GM12878 (cell line): Measurements from ENCODE around the gene SOBP. TPM values are rescaled to one million over a fixed set of nuclear protein-coding genes. Genes with fewer than 3 reads are reported as not detected.
"Not testable (repeated sequence)": the region's sequence is repeated elsewhere in the genome, so short reads cannot be mapped to it uniquely, and the experiment has no call there.

ENCODE experiments used
- ATAC-seq: fragments of 200-7000 bp; cut with Tn5 transposase; 3 replicates; pipeline ENCODE4 v1.9.1; 2020; ENCODE audit warnings: mild to moderate bottlenecking, moderate library complexity
- BruUV-seq: library from RNA; stranded (reverse); fragments of 400-500 nt; replicated peaks from 2 replicates; lab custom pipeline; 2021; lab: Mats Ljungman, UMichigan
- CTCF ChIA-PET: fragments of 300-600 bp; sonication (Branson Sonifier 250); formaldehyde crosslinking; extraction: SDS; loops from one replicate; lab custom pipeline; 2021; ENCODE audit warnings: inconsistent platforms; lab: Yijun Ruan, JAX
- POLR2A ChIA-PET: fragments of 350-600 bp; formaldehyde crosslinking; extraction: SDS; loops from one replicate; lab custom pipeline; 2021; ENCODE audit warnings: inconsistent platforms; lab: Charles Lee
- RAD21 ChIA-PET: fragments of 300-600 bp; sonication (Branson Sonifier 250); formaldehyde crosslinking; loops from one replicate; lab custom pipeline; 2023; ENCODE audit warnings: antibody characterized with exemption; ENCODE audit not compliant: unreplicated experiment; lab: Charles Lee
- SMC1A ChIA-PET: fragments of 300-600 bp; sonication (Branson Sonifier 250); formaldehyde crosslinking; loops from one replicate; lab custom pipeline; 2023; ENCODE audit not compliant: unreplicated experiment, uncharacterized antibody; lab: Charles Lee
- DNase-seq: peaks from one replicate; pipeline ENCODE4 v3.0.0-alpha.2; 2011; ENCODE audit warnings: low read depth, low spot score
- FAIRE-seq: peaks from 3 replicates; lab custom pipeline; 2011; peaks lifted over from hg19 to GRCh38; lab: Jason Lieb, UNC
- H2AFZ ChIP-seq: 2 replicates; pipeline ENCODE4 v1.6.0; 2011; ENCODE audit warnings: low read depth, low read length, control low read depth; ENCODE audit not compliant: control insufficient read depth
- H3K27ac ChIP-seq: 2 replicates; pipeline ENCODE4 v1.5.1; 2011; ENCODE audit warnings: control low read depth; ENCODE audit not compliant: control insufficient read depth, insufficient read depth
- H3K27me3 ChIP-seq, 2 experiments: replicated peaks in 1 of 2; 2 replicates each; pipeline versions ENCODE4 v1.6.0 to v1.6.1; 2011; ENCODE audit warnings: low read length in 1 of 2; ENCODE audit not compliant: control insufficient read depth in 2 of 2, insufficient read depth in 2 of 2
- H3K36me3 ChIP-seq, 2 experiments: 2 replicates each; pipeline ENCODE4 v1.5.1; 2011; ENCODE audit warnings: low read length in 1 of 2; ENCODE audit not compliant: control insufficient read depth in 2 of 2, insufficient read depth in 2 of 2
- H3K4me1 ChIP-seq: 2 replicates; pipeline ENCODE4 v1.6.1; 2011; ENCODE audit warnings: mild to moderate bottlenecking, low read length, moderate library complexity, mixed read lengths; ENCODE audit not compliant: control insufficient read depth, insufficient read depth
- H3K4me2 ChIP-seq: 2 replicates; pipeline ENCODE4 v1.6.0; 2011; ENCODE audit warnings: control low read depth; ENCODE audit not compliant: control insufficient read depth, insufficient read depth
- H3K4me3 ChIP-seq: fragments of 200-600 bp; sonication (generic); 2 replicates; pipeline ENCODE4 v1.5.1; 2016
- H3K79me2 ChIP-seq: 2 replicates; pipeline ENCODE4 v1.6.0; 2011; ENCODE audit warnings: low read length; ENCODE audit not compliant: control insufficient read depth, insufficient read depth
- H3K9ac ChIP-seq: 2 replicates; pipeline ENCODE4 v1.8.0; 2011; ENCODE audit warnings: low read length, control low read depth, mixed read lengths; ENCODE audit not compliant: control insufficient read depth, insufficient read depth
- H3K9me3 ChIP-seq: replicated peaks from 3 replicates; pipeline ENCODE4 v1.5.1; 2011; ENCODE audit warnings: mild to moderate bottlenecking, low read length; ENCODE audit not compliant: control insufficient read depth, insufficient read depth
- H4K20me1 ChIP-seq: 2 replicates; pipeline ENCODE4 v1.6.0; 2011; ENCODE audit not compliant: control insufficient read depth, insufficient read depth
- BMI1 ChIP-seq: fragments of 450-650 bp; IDR thresholded peaks from 2 replicates; pipeline ENCODE4 v1.6.1; 2016; ENCODE audit warnings: mild to moderate bottlenecking, moderate library complexity, borderline replicate concordance
- EP300 ChIP-seq, 2 experiments: fragments of 150-350 bp in 1 of 2; IDR thresholded peaks; 2 replicates each; pipeline ENCODE4 v1.6.1; 2011 to 2012; ENCODE audit warnings: low read depth in 2 of 2, low read length in 2 of 2, borderline replicate concordance in 1 of 2, improper control_type of control experiment in 1 of 2, inconsistent platforms in 1 of 2; ENCODE audit not compliant: control insufficient read depth in 1 of 2
- ESRRA ChIP-seq: IDR thresholded peaks from 2 replicates; pipeline ENCODE4 v1.6.1; 2012; ENCODE audit warnings: mild to moderate bottlenecking, low read length, improper control_type of control experiment
- GATAD2B ChIP-seq: fragments of 450-650 bp; conservative IDR thresholded peaks from 2 replicates; pipeline ENCODE4 v1.6.1; 2017; ENCODE audit warnings: low read depth, mild to moderate bottlenecking, moderate library complexity
- IKZF2 ChIP-seq, 2 experiments: fragments of 450-650 bp; IDR thresholded peaks; 2 replicates each; pipeline ENCODE4 v1.6.1; 2017; ENCODE audit warnings: mild to moderate bottlenecking in 2 of 2, moderate library complexity in 2 of 2
- MAX ChIP-seq: IDR thresholded peaks from 2 replicates; pipeline ENCODE4 v1.6.1; 2012; ENCODE audit warnings: low read depth, low read length, improper control_type of control experiment
- MTA3 ChIP-seq: IDR thresholded peaks from 2 replicates; pipeline ENCODE4 v1.6.1; 2012; ENCODE audit warnings: low read length, inconsistent platforms, borderline replicate concordance
- NRF1 ChIP-seq: conservative IDR thresholded peaks from 2 replicates; pipeline ENCODE4 v1.6.1; 2011; ENCODE audit warnings: mild to moderate bottlenecking, low read depth, low read length, improper control_type of control experiment
- TBL1XR1 ChIP-seq: IDR thresholded peaks from 2 replicates; pipeline ENCODE4 v1.6.1; 2012; ENCODE audit warnings: low read depth, low read length, improper control_type of control experiment
- ZZZ3 ChIP-seq: IDR thresholded peaks from 2 replicates; pipeline ENCODE4 v1.6.1; 2011; ENCODE audit warnings: low read depth; ENCODE audit not compliant: control insufficient read depth, insufficient read length
- WGBS: methylation state at CpG from one replicate; pipeline ENCODE4 v1.1.6; 2016; ENCODE audit warnings: low lambda C conversion rate; ENCODE audit not compliant: insufficient replicate concordance, insufficient coverage; ENCODE audit errors: missing lambda C conversion rate; 5-methylcytosine and 5-hydroxymethylcytosine counted together
- in situ Hi-C: fragments of 300-500 bp; cut with MboI; formaldehyde crosslinking; loops from 9 replicates; pipeline ENCODE4 v1.14.3; 2018; ENCODE audit warnings: mixed read lengths
- intact Hi-C: fragments of 100-400 bp; cut with micrococcal nuclease; formaldehyde crosslinking; loops from one replicate; pipeline ENCODE4 v1.14.2; 2022; ENCODE audit not compliant: unreplicated experiment
- polyA plus RNA-seq, 11 experiments: library from polyadenylated mRNA; depleted of rRNA in 4 of 11; unstranded in 6 of 11; stranded (reverse) in 5 of 11; fragments of >200 nt; fragmentation: Nextera tagmentation in 4 of 11; fragmentation: Illumina TruSeq in 1 of 11; extraction: Ambion mirVana in 4 of 11; extraction: Trizol in 1 of 11; gene quantifications; 1 replicate in 1 of 11; 2 replicates in 10 of 11; pipeline versions ENCODE4 v1.2.1 to v1.2.3, GENCODE V29; 2011 to 2016; ENCODE audit warnings: inconsistent platforms in 2 of 11, missing spikeins in 2 of 11, low read depth in 1 of 11
- total RNA-seq, 4 experiments: library from RNA; depleted of rRNA in 3 of 4; stranded (reverse); fragments of >200 nt in 3 of 4; fragmentation: Illumina TruSeq in 1 of 4; extraction: Trizol in 1 of 4; gene quantifications; 2 replicates each; pipeline versions ENCODE4 v1.2.1 to v1.2.3, GENCODE V29; 2013 to 2021
- TF ChIP-seq, protein P1 (sequence below): fragments of 450-650 bp; IDR thresholded peaks from 2 replicates; pipeline ENCODE4 v1.6.1; 2016; ENCODE audit warnings: mild to moderate bottlenecking, moderate library complexity, borderline replicate concordance
- TF ChIP-seq, protein P2 (sequence below): fragments of 450-650 bp; IDR thresholded peaks from 2 replicates; pipeline ENCODE4 v1.6.1; 2017; ENCODE audit warnings: mild to moderate bottlenecking

SOBP gene
- total and polyA plus RNA-seq, 10 of the 15 experiments (the other 5 are each of a cell fraction or from before 2014, with no cell fraction given) = 0.49 to 1.9 (median 0.78) TPM

DNA sequence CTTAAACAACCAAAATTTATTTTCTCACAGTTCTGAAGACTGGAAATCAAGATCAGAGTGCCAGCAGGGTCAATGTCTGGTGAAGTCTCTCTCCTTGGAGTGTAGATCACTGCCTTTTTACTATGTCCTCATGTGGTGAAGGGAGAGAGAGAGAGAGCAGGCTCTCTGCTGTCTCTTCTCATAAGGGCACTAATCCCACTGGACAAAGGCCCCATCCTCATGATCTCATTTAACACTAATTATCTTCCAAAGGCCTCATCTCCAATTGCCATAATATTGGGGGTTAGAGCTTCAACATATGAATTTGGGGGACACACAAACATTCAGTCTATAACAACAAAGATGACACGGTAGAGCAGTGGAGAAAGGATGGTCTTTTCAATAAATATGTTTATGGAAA lies 27.4 kb downstream of the SOBP start (continued):
- TF ChIP-seq, protein P1, sequence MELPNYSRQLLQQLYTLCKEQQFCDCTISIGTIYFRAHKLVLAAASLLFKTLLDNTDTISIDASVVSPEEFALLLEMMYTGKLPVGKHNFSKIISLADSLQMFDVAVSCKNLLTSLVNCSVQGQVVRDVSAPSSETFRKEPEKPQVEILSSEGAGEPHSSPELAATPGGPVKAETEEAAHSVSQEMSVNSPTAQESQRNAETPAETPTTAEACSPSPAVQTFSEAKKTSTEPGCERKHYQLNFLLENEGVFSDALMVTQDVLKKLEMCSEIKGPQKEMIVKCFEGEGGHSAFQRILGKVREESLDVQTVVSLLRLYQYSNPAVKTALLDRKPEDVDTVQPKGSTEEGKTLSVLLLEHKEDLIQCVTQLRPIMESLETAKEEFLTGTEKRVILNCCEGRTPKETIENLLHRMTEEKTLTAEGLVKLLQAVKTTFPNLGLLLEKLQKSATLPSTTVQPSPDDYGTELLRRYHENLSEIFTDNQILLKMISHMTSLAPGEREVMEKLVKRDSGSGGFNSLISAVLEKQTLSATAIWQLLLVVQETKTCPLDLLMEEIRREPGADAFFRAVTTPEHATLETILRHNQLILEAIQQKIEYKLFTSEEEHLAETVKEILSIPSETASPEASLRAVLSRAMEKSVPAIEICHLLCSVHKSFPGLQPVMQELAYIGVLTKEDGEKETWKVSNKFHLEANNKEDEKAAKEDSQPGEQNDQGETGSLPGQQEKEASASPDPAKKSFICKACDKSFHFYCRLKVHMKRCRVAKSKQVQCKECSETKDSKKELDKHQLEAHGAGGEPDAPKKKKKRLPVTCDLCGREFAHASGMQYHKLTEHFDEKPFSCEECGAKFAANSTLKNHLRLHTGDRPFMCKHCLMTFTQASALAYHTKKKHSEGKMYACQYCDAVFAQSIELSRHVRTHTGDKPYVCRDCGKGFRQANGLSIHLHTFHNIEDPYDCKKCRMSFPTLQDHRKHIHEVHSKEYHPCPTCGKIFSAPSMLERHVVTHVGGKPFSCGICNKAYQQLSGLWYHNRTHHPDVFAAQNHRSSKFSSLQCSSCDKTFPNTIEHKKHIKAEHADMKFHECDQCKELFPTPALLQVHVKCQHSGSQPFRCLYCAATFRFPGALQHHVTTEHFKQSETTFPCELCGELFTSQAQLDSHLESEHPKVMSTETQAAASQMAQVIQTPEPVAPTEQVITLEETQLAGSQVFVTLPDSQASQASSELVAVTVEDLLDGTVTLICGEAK = no peak
- TF ChIP-seq GATAD2B (no peak), ZZZ3 (no peak), BMI1 (no peak), MTA3 (no peak), IKZF2 (IDR thresholded peaks at IDR 0.05) (no peak), ESRRA (no peak), NRF1 (no peak), TBL1XR1 (no peak), MAX (no peak), EP300 (IDR thresholded peaks at IDR 0.05; ENCODE audit: borderline replicate concordance in 1 of 2, control insufficient read depth in 1 of 2, low read depth in 2 of 2, low read length in 2 of 2) (no peak)
- TF ChIP-seq, protein P2, sequence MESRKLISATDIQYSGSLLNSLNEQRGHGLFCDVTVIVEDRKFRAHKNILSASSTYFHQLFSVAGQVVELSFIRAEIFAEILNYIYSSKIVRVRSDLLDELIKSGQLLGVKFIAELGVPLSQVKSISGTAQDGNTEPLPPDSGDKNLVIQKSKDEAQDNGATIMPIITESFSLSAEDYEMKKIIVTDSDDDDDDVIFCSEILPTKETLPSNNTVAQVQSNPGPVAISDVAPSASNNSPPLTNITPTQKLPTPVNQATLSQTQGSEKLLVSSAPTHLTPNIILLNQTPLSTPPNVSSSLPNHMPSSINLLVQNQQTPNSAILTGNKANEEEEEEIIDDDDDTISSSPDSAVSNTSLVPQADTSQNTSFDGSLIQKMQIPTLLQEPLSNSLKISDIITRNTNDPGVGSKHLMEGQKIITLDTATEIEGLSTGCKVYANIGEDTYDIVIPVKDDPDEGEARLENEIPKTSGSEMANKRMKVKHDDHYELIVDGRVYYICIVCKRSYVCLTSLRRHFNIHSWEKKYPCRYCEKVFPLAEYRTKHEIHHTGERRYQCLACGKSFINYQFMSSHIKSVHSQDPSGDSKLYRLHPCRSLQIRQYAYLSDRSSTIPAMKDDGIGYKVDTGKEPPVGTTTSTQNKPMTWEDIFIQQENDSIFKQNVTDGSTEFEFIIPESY = no peak
- TF ChIP-seq, all 136 proteins: peak for 0

- H3K4me1 ChIP-seq, H3K27ac ChIP-seq, H2AFZ ChIP-seq, DNase-seq, ATAC-seq, H4K20me1 ChIP-seq, H3K27me3 ChIP-seq, H3K9ac ChIP-seq, SMC1A ChIA-PET, CTCF ChIA-PET, H3K9me3 ChIP-seq, intact Hi-C loops, H3K4me2 ChIP-seq, BruUV-seq, FAIRE-seq, H3K79me2 ChIP-seq, in situ Hi-C loops, H3K36me3 ChIP-seq, H3K4me3 ChIP-seq: not testable (repeated sequence)
- 52% methylated on average over 5 of the region's 5 CpGs for WGBS
- ChIA-PET POLR2A (interaction anchor here (0.7 kb wide), 1 partner anchor 160 kb away, joined by 4 read pairs; no protein-coding TSS in a partner anchor), RAD21 (interaction anchor here (0.7 kb wide), 1 partner anchor 392 kb away, joined by 3 read pairs; no protein-coding TSS in a partner anchor)
These were observed 29.3 kb downstream of the SOBP start for GRCh38 chr6:107519224-107519623.
